GM21526 (cell line): ENCODE data around the gene ERBB4.
"Not testable (repeated sequence)": the region's sequence is repeated elsewhere in the genome, so short reads cannot be mapped to it uniquely, and the experiment has no call there.

Experiments used
- ATAC-seq: cut with Tn5 transposase; IDR thresholded peaks from one replicate; pipeline ENCODE4 v1.9.1; 2021; ENCODE audit warnings: moderate library complexity; ENCODE audit not compliant: unreplicated experiment, low FRiP score

ERBB4 gene

DNA sequence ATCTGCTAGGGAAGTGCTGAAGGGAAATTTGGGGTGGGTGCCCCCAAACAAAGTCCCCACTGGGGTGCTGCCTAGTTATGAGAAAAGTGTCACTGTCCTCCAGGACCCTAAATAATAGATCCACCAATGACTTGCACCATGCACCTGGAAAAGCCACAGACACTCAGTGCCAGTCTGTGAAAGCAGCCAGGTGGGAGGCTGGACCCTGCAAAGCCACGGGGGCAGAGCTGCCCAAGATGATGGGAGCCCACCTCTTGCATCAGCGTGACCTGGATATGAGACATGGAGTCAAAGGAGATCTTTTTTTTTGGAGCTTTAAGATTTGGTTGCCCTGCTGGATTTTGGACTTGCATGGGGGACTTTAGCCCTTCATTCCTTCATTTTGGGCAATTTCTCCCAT is 431.6 kb downstream of the ERBB4 start:
- ATAC-seq = no peak

DNA sequence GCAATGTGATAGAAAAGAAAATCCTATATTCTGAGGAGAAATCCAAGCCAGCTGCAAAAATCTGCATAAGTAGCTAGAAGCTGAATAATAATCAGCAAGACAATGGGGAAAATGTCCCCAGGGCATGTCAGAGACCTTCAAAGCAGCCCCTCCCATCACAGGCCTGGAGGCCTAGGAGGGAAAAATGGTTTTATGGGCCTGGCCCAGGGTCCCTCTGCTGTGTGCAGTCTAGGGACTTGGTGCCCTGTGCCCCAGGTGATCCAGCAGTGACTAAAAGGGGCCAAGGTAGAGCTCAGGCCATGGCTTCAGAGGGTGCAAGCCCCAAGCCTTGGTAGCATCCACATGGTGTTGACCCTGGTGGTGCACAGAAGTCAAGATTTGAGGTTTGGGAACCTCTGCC is 432.1 kb downstream of the ERBB4 start:
- ATAC-seq = not testable (repeated sequence)

DNA sequence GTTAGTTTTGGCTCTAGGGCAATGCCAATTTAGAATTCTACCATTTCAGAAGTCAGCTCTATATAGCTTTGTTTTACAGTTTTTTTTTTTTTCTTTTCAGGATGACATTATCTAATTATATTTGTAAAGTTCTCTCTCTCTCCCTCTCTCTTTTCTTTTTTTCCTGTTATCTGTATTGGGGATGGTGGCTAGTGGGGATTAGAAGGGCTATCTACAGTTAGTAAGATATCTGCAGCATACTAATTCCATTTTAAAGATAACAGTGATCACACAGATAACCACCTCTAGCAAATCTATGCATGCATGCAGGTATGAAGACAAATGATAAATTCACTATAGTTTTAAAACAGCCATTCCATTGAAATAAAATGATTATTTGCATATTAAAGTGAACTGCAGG is 438.9 kb downstream of the ERBB4 start:
- ATAC-seq = no peak

DNA sequence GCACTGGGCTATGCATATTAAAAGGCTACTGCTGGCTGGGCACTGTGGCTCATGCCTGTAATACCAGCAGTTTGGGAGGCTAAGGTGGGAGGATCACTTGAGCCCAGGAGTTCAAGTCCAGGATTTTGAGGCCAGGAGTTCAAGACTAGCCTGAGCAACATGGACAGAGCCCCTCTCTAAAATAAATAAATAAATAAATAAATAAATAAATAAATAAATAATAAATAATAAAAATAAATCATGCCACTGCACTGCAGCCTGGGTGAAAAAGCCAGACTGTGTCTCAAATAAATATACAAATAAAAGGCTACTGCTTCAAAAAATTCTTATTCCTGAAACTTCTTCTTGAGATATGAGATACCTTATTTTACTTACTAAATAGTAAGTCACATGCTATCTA is 439.6 kb downstream of the ERBB4 start:
- ATAC-seq = no peak

DNA sequence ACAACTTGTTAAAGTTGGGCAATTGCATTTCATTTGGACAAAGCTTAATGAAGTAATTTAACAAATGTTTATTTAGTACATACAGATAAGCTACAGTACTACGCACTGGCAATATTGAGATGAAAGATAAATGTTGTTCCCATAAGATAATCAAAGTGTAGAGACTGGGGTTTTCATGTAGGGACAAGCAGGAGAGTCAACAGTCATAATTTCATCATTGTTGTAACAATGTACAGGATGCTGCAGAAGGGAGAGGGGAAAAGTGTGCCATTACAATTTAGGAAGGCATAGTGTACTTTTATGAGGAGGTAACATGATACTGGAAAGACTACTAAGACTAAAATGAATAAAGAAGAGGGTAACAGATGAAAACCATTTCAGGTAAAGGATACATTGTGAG is 441.6 kb downstream of the ERBB4 start:
- no peak for ATAC-seq

DNA sequence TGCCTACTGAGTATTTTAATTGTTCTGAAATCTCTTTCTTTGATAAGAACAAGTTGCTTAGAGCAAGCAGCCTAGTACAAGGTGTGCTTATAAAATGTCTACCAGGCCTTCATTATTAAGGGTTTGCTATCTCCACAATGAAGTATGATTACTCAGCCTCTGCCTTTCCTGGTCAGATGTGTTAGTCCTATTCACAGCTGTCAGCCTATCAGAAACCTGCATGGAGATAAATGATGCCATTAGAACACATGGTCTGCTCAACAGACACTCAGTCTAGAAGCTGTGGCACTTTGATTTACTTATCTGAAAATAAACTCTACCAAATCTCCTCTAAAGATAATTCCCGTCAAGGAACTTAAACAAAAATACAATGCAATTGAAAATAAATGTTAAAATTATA is 448.7 kb downstream of the ERBB4 start:
- ATAC-seq = no peak

DNA sequence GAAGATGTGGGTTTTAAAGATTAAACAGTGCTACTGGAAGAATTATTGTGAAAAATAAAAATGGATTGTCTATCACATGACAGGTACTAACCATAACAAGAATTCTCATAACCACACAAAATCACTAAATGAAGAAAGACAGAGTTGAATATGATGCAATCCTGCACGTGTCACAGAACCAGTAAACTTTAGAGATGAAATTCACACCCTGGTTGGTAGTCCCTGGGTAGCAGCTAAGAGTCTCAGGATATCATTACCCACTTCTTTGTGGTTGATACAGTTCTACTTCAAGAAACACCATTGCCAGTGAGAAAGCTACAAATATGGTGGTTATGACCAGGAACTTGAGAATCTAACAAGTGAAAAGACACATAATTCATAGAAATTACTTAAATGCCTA is 450.2 kb downstream of the ERBB4 start:
- no peak for ATAC-seq

DNA sequence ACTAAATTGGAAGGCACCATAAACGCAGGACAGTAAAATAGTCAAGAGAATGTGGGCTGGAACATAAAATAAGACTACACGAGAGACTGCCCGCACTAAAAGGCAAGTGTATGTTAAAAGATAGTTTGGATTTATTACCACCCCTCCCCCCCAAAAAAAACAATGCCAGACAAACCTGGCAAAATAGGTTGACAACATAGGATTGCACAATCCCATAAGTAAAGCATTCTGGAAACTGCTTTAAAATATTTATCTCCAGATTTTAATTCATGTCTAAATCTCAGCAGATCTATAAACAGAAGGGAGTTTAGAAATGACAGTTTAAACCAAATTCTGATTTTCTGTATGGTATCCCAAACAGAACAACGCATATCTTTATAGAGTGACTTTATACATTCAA is 455.1 kb downstream of the ERBB4 start:
- no peak for ATAC-seq

DNA sequence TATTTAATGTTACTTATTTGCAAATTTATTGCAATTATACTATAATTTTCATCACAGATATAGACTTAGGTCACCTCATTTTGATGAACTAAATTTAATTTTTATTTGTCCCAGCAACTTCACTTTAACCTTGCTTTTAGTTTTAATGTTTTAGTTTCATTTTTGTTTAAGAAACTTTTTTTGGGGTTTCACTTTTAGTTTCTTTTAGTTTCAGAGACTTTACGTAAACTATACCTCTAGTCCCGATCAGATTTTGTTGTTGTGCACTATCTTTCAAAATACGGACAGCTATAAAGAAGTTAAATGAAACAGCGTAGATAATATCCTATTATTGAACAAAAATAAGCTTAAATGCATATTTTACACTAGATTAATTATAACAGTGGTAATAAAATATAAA is 460.5 kb downstream of the ERBB4 start:
- ATAC-seq = no peak

DNA sequence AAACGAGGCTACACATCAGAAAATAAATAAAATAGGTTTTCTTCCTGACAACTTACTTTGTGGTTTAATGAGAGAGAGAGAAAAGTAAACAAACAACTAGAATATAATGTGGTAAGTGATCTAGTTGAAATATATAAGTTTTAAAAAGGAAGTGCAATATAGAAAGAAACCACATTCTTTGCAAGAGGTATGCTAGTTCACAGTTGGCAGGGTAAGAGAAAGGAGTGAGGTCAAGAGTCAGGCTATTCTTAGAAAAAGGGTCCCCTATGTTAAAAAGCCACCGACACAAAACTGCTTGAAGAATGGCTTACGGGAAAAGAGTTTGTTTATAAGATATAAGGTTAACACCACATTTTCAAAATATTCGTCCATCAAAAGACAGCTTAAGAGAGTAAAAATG is 462.1 kb downstream of the ERBB4 start:
- no peak for ATAC-seq

DNA sequence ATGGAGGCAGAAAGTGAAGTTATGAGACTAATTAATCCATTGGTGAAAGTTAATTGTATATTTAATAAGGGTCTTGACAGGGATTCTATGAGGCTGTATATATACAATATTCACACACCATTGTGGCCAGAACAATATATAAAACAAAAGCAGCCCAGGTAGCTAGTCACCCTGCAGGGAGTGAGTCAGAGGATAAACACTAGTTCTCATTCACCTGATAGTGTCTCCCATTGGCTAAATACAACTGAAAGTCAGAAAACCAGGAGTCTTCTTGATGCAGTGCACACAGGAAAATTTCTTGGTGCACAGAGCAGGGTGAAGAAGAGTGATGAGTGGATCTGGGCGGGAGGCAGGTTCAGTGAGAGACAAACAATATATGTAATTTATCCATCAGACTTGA is 465.2 kb downstream of the ERBB4 start:
- no peak for ATAC-seq

DNA sequence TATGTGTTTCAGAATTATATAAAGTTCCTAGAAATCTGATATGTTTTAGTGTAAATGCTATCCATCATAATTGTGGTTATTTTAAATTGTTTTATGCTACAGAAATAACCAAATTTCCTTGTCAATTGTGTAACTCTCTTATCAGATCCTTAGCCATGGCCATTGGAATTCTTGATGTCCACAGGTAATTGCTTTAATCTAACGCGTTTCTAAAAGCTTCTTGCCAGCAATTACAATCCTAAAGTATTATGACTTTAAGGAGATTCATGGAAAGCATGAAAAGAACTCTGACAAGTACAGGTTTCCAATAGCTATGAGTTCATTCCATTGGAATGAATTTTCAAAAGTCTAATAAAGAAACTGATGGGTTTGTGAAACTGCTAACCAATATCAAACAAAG is 472.1 kb downstream of the ERBB4 start:
- no peak for ATAC-seq

DNA sequence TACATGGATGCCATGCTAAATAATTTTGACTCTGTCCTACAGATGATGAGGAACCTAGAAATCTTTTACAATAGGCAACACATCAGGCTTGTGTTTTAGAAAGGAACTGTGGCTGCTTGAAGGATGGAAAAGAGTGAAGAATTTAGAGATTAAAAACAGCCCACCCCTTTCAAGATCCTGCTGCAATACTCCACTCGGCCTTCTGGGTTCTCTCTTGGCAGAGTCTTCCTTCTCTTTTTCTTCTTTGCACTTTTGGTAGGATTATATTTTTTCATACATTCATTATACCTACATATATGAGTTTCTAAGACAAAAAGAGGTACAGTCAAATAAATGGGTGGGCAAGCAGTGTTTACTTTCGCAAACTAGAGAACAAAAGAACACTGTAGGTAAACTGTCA is 474.3 kb downstream of the ERBB4 start:
- no peak for ATAC-seq

DNA sequence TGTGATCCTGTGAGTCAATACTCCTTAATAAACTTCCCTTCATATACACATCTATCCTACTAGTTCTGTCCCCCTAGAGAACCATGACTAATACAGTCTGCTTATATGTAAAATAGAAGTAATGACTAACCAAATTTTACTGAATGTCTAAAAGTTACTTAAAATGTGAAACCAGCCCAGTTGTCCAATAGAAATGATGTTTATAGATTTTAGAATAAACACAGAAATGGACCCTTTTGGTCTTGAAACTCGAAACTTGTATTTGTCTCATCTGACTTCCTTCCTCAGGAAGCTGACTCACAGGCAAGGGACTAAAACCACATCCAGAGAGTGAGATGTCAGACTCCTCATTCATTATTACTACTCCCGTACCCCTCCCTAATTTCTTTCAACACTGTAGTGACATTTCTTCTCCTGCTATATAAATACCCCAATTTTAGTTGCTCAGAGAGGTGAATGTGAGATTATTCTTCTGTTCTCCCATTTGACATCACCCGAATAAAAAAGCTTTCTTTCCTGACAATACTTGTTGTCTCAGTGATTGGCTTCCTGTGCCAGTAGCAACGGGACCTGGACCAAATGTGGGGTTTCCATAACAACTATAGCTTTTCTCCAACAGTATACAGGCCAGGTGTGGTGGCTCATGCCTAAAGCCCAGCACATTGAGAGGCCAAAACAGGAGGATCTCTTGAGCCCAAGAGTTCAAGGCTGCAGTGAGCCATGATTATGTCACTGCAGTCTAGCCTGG is 486.0 kb downstream of the ERBB4 start:
- no peak for ATAC-seq

DNA sequence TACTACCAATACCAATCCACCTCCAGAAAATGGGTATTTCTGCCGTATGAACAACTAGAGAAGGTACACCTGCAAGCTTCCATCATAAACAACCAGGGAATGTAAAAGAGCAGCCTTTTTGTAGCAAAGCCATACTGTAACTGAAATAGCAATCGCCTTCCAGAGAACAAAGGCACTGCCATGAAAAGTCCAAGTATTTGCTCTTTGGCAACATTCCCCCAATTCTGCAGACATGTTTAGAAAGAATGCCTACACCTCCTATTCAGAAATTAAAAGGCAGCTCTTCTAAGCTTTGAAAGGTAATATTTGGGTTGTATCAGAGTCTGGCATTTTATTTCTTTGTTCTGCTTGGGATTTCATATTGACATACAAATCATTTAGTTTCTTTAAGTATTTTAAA is 487.7 kb downstream of the ERBB4 start:
- no peak for ATAC-seq

DNA sequence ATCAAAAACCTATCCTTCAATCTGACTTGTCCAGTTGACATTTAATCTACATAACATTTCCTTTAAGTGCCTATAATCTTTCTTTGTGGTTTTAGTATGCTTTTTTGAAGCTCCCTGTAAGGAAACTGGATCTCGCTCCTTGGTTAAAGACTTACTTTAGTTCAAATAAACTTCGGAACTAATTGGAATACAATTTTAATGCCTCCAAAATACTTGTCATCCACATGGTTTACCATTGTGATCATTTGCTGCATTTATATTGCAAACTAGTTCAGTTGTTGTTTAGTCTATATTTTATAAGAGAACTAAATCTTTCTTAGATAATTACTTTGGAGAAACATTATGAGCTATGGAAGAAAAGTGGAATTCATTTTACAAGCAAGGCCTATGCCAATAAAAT is 496.0 kb downstream of the ERBB4 start:
- ATAC-seq = no peak

DNA sequence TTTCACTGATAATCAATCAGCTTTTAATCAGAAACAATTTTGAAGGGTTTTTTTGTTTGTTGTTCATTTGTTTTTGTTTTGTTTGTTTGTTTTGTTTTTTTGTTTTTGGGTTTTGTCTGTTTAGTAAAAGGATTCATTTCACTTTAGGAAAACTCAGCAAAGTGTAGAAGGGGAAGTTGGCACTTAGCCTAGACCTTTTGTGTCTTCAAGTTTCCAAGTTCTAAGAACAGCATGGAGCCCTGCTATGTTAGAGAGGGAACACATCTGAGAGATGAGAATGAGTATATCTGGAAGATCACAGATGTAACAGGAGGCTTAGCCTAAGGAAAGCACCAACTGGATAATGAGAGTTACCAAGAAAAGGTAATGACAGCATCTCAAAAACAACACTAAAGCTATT is 501.5 kb downstream of the ERBB4 start:
- ATAC-seq = no peak

DNA sequence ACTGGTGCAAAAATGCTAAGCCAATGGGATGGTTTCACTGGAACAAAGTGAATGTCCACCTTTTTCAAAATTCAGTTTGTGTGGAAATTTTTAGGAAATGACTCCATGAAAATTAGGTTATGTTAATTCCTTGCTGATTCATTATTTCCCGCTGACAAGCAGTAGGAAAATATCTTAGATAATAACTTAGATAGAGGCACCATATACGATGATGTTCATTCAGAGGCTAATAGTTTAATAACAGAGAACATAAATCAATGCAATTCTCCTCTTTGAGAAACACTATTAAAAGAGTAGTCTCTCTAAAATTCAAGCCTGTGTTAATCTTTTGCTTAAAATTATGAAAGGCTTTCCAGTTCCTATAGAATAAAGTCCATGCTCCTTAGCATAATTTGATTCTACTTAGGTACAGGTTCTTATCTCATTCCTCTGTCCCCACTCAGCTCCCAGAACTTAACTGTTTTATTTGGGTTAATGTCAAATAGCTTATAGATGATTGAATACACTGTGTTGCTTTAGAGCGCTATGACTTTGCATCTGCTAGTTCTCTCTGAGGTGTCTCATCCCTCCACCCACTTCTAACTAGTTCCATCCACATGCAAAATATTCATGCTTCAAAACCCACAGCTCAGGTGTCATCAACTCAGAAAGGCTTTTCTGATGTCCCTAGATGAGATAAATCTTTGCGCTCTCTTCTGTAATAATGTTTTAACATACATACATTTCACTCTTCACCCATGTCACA is 503.6 kb downstream of the ERBB4 start:
- ATAC-seq = no peak

DNA sequence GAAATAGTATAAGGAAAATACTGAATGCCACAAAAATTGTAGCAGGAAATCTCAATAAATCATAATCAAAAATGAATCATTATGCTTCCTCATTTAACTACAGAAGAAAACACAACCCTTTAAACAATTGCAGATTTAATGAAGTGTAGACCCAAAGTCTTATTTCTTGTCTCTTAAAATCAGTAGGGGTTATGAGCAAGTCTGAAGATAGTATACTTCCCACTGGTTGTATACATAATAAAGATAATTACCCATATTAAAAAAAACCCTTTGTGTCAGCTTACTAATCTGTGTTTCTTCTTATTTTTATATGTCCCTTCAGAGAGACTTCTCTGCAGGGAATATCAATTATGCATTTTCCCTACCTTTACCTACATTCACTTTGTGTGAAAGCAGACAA is 504.7 kb downstream of the ERBB4 start:
- ATAC-seq = no peak

DNA sequence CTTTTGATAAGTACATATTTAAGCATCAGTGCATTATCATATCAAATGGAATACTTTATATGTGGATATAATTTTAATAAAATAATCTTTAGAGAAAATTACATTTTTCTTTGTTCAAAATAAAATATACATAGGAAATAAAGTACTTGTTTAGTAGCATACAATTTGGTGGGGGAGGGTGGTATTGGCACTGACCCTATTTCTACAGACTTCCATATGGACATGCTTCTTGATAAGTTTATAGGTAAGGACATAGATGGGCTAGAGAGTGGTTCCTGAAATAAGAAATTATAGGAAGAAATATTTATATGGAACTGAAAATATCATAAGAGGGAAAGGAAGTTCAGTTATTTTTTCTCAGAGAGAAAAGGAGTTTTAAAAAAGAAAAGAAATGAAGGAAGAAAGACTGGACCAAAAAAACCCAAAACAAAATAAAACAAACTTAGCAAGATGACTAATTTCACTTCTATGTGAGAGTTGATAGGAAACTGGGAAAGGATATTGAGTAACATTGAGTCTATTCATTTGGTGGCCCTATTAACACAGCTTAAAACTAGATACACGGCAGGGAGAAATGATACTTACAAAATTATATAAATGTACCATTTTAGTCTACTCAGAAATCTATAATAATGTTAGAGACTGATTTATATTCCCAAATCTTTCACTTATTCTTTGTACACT is 505.9 kb downstream of the ERBB4 start:
- ATAC-seq = no peak

DNA sequence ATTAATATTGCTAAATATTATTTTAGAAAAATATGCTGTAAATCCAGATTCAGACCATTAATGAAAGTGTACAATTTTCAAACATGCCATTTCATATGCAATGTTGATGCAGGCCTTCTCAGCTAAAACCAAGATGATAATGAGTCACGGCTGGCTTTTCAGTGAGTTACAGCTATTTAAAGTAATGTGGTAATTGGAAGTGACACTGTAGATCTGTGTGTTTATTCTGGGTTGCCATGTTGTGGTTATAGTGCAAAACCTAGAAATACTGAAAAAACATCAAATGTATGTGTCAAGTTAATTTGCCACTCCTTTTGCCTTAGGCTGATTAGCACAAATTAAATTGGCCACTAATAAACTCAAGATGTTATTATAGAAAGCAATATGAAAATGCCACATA is 506.6 kb downstream of the ERBB4 start:
- no peak for ATAC-seq

DNA sequence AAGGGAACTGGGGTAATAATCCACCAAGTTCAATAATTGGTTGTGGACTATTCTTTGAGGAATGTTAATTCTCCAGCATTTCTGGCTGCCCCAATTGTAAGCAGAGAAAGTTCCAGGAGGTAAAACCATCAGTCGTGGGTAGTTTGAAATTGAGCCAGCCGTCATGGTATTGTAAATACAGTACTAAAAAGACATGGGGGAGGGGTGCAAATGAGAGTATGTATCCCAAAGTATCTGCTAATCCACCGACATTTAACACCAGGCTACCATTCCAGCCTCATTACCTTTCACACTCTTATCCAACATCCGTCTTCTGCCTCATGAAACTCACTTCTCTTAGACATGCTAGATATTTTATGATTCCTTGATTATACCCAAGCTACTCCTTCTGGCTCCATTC is 507.9 kb downstream of the ERBB4 start:
- no peak for ATAC-seq
